GM19324 (cell line): ENCODE results near the gene ASCL1.

Experiments
- ATAC-seq: cut with Tn5 transposase; IDR thresholded peaks from one replicate; pipeline ENCODE4 v1.9.1; 2021; ENCODE audit warnings: mild to moderate bottlenecking, moderate library complexity; ENCODE audit not compliant: unreplicated experiment, low FRiP score

Gene ASCL1

GRCh38 chr12:102957339-102958050, at the start of gene ASCL1:
TSS of gene ASCL1 (plus strand) at chr12:102957674. CDS start at chr12:102958245, 571 bp downstream.
- peak; percentile 32 for ATAC-seq

GRCh38 chr12:102907918-102908317, 49.6 kb upstream of the ASCL1 start:
- ATAC-seq = no peak

- no peak for ATAC-seq
Observed at GRCh38 chr12:102910137-102910536, 47.3 kb upstream of the ASCL1 start.

GRCh38 chr12:102910792-102911191, 46.7 kb upstream of the ASCL1 start:
- no peak for ATAC-seq

- no peak for ATAC-seq
Observed at GRCh38 chr12:102911320-102911719, 46.2 kb upstream of the ASCL1 start.

- no peak for ATAC-seq
Observed at GRCh38 chr12:102912258-102912657, 45.2 kb upstream of the ASCL1 start.

- ATAC-seq = no peak
Observed at GRCh38 chr12:102913453-102914226, 43.8 kb upstream of the ASCL1 start.

GRCh38 chr12:102916252-102917025, 41.0 kb upstream of the ASCL1 start:
- no peak for ATAC-seq

- ATAC-seq = no peak
Observed at GRCh38 chr12:102917026-102917787, 40.3 kb upstream of the ASCL1 start, which contains the start of gene PAH. TSS of gene PAH (minus strand) at chr12:102917244. CDS start at chr12:102917130, 114 bp downstream.

- ATAC-seq = no peak
Observed at GRCh38 chr12:102918840-102919239, 38.6 kb upstream of the ASCL1 start.

GRCh38 chr12:102920271-102920670, 37.2 kb upstream of the ASCL1 start:
- no peak for ATAC-seq

- ATAC-seq = no peak
Observed at GRCh38 chr12:102921240-102921639, 36.2 kb upstream of the ASCL1 start.

- ATAC-seq = no peak
Observed at GRCh38 chr12:102927220-102927619, 30.3 kb upstream of the ASCL1 start.

GRCh38 chr12:102933168-102933567, 24.3 kb upstream of the ASCL1 start:
- ATAC-seq = no peak

- no peak for ATAC-seq
Observed at GRCh38 chr12:102939059-102939458, 18.4 kb upstream of the ASCL1 start.

GRCh38 chr12:102939670-102940222, 17.7 kb upstream of the ASCL1 start:
- ATAC-seq = no peak

GRCh38 chr12:102946042-102946441, 11.4 kb upstream of the ASCL1 start:
- no peak for ATAC-seq

- no peak for ATAC-seq
Observed at GRCh38 chr12:102948941-102949352, 8.5 kb upstream of the ASCL1 start.

GRCh38 chr12:102950107-102950949, 7.1 kb upstream of the ASCL1 start:
- no peak for ATAC-seq
